ENCODE measurements around the gene KCTD18.

The KCTD18 gene

DNA sequence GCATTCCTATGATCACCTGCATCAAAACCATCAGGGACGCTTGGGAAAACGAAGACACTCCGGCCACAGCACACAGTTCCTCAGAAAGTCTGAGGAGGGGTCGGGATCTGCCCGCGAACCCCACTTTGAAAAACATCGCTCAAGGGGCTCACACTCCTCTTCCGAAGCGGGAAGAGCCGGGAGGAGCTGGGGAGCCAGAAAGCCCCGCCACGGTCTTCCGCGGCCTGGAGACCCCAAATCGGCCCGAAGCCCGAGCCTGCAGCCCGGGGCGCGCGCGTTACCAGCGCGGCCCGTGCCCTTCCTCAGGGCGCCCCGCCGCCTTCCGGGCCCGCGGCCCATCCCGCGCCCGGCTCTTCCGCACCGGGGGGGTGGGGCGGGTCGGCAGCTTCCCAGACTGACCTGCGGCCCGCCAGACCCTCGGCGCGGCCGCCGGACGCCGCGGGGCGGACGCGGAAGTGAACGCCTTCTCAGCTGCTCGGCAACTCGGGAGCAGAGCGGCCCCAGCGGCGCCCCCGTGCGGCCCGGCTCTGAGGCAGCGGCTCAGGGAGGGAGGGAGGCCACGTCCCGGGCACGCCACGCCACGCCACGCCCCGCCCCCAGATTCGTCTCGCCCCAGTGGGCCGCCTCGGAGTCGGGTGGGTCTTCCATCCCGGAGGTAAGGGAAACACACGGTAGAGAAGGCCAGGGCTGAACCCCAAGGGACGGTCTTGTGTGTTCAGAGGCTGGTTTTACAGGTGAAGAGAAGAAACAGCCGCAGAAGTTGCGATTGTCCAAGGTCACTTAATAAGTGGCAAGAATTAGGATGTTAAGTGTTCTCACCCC lies at the start of gene KCTD18:
TSS of gene KCTD18 (minus strand) at position 457 of the 822 bp plus-strand sequence. CDS start 3,052 bp downstream, outside the sequence.
- FAIRE-seq = no peak

DNA sequence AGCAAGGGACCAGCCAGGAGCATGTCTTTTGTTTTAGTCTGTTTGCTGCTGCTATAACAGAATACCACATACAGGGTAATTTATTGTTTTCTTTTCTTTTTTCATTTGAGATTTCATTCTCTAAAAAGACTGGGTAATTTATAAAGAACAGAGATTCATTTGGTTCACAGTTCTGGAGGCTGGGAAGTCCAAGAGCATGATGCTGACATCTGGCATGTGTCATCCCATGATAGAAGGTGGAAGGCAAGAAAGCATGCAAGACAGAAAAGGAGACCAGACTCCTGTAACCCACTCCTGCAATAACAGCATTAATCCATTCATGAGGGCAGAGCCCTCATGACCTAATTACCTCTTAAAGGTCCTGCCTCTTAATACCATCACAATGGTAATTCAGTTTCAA lies 30.9 kb upstream of the KCTD18 start:
- no peak for FAIRE-seq

DNA sequence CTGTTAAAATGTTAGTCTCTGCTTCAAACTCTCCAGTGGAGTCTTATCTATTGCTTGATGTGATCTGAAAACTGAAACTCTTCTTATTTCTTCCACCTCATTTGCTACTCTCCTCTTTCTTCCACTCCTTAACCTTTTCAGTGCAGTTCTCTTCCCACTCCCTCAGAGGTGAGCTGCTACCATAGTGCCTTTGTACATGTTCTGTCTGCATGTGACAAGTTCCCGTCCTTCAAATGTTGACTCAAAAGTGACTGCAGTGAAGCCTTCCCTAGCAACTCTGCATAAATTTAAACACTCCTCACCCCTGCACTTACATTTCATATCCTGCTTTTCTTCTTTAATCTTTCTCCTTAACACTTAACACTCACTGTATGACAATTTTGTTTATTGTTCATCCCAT lies 28.3 kb upstream of the KCTD18 start:
- no peak for FAIRE-seq

DNA sequence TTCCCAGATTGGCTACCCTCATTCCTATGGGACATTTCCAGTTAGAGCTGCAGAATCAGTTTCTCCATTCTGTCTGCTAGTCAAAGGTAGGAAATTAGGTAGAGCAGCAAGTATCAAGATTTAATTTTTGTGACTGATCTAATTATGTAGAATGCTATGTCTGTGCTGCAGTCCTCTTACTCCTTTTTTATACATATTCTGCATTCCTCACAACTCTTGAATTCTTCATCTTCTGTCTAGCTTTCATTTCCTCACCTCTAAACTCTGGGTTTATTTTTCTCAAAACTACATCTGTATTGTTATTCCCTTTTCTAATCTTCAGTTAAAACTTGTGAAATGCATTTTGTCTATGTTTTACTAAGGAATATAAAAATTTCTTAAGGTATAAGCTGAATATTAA lies 24.7 kb upstream of the KCTD18 start:
- FAIRE-seq = no peak

DNA sequence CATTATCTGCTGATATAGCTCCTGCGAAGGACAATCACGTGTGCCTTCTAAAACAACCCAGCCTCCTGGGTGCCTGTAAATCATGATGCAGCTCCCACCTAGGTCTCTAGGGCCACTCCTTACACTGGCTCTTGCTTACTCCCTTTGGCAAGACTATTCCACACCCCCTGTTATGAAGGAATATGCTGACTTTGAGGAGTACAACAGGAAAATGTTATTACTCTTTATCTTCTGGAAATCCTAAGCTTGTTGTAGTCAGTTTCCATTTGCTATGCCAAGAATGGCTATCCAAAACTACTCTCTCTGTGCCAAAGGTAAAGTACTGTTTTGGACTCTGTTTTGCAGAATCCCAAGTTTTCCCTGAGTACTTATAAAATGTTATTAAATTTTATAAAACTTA lies 23.9 kb upstream of the KCTD18 start:
- FAIRE-seq = no peak

DNA sequence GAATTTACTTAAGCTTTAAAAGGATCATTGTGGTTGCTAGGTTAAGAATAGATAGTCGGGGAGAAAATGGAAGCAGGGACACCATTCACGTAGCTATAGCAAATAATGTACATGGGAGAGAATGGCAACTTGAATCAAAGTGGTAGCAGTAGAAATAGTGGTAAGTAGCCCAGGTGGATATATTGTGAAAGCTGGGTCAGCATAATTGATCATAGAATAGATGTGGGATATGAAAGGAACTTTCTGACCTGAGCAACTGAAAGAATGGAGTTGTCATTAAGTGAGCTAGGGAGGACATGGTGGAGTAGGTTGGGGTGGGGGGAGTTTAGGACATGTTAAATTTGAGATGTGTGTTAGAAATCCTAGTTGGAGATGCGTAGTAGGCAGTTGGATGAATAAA lies 18.4 kb upstream of the KCTD18 start:
- FAIRE-seq = no peak

DNA sequence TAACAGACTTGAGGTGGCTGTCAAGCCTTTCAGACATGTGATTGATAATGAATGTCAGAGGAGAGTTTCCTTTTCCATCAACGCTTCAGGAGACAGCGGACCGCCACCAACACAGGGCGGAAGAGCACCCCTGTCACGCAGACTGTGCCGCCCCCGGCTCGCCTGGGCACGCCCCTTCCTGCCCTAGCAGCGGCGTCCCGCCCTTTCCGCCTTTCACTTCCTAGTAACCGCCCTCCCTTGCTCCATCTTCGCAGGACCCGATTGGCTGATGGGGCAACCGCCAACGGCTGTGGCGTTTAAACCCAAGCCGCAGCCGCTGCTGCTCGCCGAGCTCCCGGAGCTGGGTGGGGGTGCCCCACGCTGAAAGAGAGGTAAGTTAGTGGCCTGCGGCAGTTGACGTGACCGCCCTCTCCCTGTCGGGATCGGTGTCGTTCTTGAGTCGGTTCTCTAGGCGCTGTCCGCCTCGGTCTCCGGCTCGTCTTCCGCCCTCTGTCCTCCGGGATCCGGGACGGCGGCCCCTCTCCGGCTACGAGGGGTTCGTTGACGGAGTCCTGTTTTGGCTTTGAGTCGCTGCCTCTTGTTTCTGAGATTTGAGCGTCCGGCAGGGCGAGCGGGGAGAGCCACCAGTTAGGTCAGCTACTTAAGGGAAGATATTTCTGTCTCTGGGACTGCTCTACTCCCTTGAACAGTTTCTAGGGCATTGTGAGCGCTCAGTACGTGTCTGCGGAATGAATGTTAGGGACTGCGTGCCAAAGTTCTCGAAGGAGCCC lies 16.2 kb upstream of the KCTD18 start, which contains the start of gene SGO2:
TSS of gene SGO2 (plus strand) at position 326 of the 770 bp plus-strand sequence. CDS start 6,769 bp downstream, outside the sequence.
- peak; percentile 82 for FAIRE-seq

DNA sequence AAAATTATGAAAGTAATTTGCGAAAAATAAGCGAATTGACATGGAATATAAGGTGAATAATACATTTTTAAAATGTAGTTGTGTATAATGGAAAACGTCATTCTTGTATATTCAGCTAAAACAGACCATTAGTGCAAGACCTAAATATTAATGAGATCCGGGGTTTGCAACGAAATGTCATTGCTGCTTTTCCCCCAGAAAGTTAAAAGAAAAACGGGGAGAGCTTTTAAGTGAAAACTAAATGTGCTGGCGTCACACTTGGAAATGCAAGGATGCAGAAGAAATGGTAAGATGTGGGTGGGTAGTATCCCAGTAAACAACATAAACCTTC lies 15.6 kb upstream of the KCTD18 start:
- peak; percentile 9 for FAIRE-seq

DNA sequence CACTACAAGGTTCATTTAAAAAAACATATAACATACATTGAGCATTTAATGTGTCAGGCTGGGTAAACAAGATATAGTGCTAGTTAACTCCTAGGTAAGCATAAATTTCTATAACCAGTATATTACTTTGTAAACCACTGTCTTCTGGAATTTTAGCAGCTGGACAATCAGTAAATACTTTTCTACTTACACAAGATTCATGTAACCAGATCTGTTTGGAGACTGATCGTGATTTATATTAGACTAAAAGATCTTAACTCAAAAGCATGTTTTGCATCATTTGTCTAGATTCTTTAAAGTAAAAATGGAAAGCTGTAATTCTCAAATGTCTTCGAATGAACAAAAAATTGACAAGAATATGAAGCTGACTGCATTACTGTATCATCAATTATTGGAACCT lies 15.2 kb upstream of the KCTD18 start:
- peak; percentile 11 for FAIRE-seq

DNA sequence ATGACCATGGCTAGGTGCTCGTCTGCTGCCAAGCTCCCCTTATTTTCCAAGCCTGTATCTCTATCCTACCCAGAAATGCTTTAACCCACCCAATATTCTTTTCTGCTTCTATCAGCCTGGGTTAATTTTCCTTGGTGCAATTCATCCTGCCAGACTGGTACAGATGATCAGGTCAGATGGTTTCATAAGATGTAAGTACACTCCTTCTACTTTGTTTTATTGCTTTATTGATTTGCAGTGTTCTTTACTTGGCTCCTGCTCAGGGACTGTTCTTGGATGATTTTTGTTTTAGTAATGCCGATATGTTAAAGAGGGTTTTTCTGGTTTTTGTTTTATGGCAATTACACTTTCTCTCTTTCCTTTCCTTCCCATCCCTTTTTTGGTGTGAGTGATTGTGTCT lies 13.7 kb upstream of the KCTD18 start:
- FAIRE-seq = no peak

DNA sequence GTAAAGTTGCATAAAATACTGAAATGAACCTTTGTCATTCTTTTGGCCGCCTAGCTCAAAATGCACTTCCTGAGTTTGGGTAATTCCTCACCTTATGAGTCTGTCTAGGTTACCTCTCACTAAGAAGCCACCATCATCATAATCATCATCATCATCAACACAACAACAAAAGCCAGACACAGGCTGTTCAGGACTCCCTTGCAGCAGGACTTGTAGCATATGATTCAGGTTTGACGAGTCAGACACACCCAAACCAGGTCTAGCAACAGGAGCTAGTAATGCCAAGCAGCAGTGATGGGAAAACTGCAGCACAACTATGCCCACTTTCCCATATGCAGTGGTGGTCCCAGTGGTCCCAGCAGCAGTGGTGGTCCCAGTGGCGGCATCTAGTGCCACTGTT lies 13.3 kb upstream of the KCTD18 start:
- no peak for FAIRE-seq

DNA sequence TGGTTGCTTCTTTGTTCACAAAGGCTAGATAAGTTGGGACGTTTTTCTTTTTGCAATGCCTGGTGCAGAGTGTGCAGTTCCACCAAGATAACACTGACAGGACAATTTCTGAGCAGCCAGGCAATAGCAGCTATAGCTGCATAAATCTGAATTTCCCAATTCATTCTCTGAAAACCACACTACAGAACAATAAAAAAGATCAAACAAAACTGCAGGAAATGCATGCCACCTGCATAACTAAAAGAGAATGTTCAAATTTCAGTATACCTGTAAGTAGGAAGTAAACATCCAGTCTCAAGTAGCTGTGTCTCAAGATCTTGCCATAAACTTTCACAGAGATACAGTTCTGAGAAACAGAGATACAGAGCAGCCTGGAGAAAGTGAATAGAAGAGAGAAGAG lies 5.3 kb upstream of the KCTD18 start:
- no peak for FAIRE-seq

DNA sequence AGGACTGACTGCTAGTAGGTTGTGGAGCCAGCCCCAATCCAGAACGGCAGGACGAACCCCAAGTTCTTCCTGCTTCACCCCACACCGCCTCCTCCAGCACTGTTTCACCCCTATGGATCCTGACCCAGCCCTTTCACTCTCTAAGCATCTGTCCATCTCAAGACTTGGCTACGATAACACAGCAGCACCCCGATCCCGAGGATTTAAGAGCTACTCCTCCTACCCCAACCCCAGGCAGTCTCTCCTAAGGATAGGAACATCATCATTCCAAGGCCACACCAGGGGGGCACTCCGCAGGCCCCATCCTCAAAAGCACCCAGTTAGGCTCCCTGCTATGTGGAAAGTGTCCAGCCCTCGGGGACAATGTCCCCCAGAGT lies 645 bp downstream of the KCTD18 start:
- no peak for FAIRE-seq

DNA sequence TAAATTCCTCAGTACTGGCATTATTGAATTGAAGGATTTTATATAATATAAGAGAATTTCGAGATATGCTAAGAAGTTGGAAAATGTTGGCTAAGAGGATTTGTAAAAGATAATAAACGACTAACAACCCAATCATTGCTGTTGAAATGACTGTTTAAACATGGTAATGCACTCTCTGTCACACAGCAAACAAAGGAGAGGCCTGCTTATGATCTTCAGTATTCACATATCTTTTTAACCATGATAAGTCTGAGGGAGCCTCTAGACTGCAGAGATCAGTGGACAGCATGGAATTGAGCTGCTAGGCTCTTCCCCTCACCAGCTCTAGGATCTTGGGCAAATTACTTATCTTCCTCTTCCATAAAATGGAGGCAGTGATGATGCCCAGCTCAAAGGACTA lies 2.7 kb downstream of the KCTD18 start:
- FAIRE-seq = no peak

DNA sequence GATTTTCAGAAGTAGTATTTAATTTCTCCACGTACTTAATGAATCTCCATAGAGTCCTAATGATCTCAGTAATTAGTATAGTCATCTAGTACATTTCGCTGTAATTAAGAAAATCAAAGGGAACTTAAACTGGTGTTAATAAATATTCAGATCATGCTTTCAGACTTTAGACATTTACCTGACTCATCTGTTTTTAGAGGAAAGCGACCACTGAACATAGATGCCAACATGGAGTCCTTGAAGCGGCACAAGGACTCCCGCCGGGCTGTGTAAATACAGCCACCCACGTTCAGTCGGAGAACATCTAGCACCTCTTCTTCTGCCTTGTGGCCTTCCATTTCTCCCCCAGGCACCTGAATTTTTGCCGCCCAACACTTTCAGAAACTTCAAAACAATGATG lies 3.2 kb downstream of the KCTD18 start:
- no peak for FAIRE-seq

DNA sequence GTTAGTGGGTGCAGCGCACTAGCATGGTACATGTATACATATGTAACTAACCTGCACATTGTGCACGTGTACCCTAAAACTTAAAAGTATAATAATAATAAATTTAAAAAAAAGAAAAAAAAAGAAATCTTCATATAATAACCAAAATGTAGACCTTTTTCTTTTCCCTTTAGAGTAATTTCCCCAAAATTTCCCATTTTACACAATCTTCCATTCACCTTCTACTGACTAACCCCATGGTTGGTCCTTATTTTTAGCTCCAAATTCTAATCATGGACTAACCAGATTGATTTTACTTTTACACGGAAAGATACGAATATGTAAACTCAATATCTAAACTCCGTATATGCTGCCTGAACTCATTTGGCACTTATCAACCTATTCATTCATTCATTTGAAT lies 7.7 kb downstream of the KCTD18 start:
- no peak for FAIRE-seq

DNA sequence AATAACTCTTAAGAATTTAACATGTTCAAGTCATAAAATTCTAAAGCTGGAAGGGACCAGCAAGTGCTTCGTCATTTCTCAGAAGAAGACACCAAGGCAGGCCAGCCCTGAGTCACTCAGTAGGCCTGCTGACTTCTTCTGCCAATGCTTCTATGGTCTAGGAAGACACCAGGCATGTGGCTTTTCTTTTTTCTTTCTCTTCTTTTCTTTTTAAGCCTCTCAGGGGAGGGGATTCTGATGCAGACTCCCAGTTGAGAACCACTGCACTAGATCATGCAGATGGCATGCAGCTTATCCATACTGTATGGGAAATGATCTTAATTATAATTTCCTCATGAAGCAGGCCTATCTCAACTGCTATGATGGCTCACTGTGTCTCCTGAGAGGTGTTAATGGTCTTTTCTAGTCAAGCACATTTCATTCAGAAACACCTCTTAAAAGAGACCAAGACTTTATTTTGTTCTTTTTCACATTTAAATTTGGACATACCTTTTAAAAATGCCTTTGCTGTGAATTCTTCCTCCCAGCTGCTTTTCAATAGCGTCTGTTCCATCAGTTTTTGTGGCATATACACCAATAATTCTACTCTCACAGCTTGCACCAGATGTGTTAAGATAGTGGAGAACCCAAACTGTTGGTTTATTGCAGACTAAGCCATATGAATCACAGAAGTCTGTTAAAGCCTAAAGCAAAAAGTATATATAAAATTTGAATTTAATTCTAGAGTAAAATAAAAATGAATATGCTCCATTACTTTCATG lies 11.3 kb downstream of the KCTD18 start:
- no peak for FAIRE-seq

DNA sequence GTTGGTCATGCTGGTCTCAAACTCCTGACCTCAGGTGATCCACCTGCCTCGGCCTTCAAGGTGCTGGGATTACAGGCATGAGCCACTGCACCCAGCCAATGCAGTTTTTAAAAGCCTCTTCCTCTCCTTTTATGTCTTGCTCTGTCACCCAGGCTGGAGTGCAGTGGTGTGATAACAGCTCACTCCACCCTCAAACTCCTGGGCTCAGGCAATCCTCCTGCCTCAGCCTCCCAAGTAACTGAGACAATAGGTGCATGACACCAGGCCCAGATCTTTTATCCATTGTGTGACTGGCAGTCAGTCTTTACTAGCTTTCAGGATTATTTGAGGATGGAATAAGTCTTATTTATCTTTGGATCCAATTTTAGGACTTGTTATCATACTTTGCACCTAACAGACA lies 13.2 kb downstream of the KCTD18 start:
- no peak for FAIRE-seq

DNA sequence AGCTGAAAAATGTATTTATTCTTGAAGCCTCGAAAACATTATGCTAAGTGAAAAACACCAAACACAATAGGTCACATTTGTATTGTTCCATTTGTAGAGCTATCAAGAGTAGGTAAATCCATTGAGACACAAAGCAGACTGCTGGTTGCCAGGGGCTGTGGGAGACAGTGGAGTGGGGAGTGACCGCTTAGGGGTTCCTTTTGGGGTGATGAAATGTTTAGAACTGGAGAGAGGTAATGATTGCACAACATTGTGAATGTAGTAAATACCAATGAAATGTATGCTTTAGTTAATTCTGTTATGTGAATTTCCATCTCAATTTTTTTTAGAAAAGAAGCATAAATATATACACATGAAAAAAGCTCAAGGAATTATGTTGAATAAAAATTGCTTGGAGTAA lies 15.8 kb downstream of the KCTD18 start:
- FAIRE-seq = no peak

DNA sequence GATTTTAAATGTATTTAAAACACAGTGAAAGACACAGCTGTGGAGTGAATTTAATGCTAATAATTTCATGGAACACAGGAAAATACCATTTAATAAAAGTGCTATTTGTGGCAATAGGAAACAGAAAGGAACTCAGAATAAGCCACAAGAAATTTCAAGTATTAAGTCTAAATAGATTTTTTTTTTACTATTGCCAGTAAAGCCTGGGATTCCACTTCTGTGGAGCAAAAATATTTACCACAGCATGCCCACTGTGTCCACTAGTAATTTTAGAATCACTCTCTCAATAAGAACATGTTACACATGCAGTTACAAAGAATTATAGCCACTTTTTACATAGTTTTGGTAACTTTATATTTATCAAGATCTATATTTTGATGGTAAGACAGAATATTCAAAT lies 17.2 kb downstream of the KCTD18 start:
- no peak for FAIRE-seq

DNA sequence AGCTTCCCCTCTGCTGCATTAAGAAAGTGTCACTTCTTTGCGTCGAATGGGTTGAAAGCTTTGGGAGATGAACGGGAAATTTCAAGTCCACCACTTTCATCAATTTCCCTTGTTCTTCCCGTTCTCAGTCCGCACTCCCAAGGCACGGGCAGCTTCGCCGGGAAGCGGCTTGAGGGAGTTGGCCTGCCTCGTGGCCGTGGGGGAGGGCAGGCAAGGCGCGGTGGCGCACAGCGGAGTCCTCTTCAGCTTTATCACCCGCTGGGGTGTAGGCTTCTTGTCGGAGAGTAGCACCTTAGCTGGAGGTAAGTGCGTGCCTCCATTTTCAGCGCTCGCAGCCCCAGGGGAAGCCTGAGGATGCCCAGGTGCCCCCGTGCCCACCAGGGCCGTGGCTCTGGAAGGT lies 19.9 kb downstream of the KCTD18 start:
- no peak for FAIRE-seq

DNA sequence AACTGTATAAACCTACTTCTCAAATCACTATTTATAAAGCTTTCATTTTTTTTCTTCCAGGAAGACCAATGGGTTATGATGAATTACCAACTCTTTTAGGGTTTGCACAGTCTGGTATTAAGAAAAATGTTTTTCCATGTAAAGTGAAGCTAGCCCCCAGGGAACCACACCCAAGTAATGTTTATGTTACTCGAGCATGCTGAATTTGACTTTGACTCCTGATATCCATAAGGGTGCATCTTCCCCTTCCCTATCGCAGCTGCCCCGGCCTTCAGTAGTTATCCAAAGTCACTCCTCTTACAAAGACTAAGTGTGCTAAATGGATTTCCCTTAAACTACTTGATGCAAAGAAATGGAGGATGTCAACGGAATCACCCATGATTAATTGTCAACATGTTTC lies 21.7 kb downstream of the KCTD18 start:
- no peak for FAIRE-seq

DNA sequence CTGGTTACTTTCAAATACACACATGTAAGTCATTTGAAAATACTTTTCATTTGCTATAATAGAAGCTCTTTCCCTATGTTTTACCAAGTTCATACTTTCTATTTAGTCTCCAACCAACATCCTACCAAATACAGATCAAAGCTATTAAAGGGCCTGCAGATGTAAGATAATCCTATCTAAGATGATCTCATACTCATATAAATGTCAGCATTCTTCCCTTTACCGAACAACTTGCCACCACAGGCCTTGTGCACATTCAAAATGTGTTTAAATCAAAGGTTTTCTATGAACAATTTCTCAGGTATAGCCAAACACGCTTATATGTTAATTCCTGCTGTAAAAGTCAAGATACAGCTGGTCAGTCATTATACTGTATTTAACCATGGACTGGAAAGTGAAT lies 23.3 kb downstream of the KCTD18 start:
- FAIRE-seq = no peak

DNA sequence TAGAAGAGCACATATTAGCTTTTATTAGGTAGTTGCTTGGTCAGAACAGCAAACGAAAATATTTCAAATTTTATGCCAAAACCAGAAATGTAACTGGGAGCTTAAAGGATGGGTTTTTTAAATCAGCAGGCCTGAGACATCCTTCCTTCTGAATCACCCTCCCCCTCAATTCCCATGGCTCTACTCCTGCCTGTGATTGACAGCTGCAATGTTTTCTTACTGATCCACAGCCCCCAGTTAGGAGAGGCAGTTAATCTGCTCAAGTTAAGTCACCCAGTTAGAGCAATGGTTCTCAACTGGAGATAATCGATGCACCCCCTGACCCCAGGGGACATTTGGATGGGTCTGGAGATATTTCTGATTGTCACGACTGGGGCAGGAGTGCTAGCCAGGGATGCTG lies 24.9 kb downstream of the KCTD18 start:
- FAIRE-seq = no peak

All from TTC549 (cell line).